ENCODE data around the gene ALKBH5. TPM values are rescaled to one million over a fixed set of nuclear protein-coding genes. Genes with fewer than 3 reads are reported as not detected.

The ALKBH5 gene
- total and polyA plus RNA-seq, 10 of the 15 experiments (the other 5 are each of a cell fraction or from before 2014, with no cell fraction given), result 13.7 to 99.9 (median 52.4) TPM

- BruUV-seq (replicated peaks), result no TSS peak
- DNase-seq (ENCODE audit: low read depth, low spot score) (no peak), ATAC-seq (no peak), FAIRE-seq (no peak)
- H3K9ac ChIP-seq (ENCODE audit: control insufficient read depth, insufficient read depth, low read length), result no peak overlapping the region
- no peak overlapping the region for H2AFZ ChIP-seq (ENCODE audit: control insufficient read depth, low read depth, low read length)
- ChIA-PET RAD21 (ENCODE audit: unreplicated experiment) (no interaction called here), CTCF (no interaction called here), POLR2A (no interaction called here), SMC1A (ENCODE audit: uncharacterized antibody, unreplicated experiment) (no interaction called here)
- intact Hi-C loops (cut with micrococcal nuclease; ENCODE audit: unreplicated experiment), result loop anchor here (5.0 kb wide), 1 partner anchor 46 kb away; the partner anchor contains the start of gene ALKBH5
- no peaks in the 10 kb centered on the region for H3K36me3 ChIP-seq (ENCODE audit: control insufficient read depth in 2 of 2, insufficient read depth in 2 of 2, low read length in 1 of 2)
- no peaks in the 10 kb centered on the region for H3K79me2 ChIP-seq (ENCODE audit: control insufficient read depth, insufficient read depth, low read length)
- no peak overlapping the region for H3K4me2 ChIP-seq (ENCODE audit: control insufficient read depth, insufficient read depth)
- H3K9me3 ChIP-seq (replicated peaks; ENCODE audit: control insufficient read depth, insufficient read depth, low read length), result no peaks in the 10 kb centered on the region
- no peaks in the 10 kb centered on the region for H3K4me1 ChIP-seq (ENCODE audit: control insufficient read depth, insufficient read depth, low read length)
- no peaks in the 10 kb centered on the region for H4K20me1 ChIP-seq (ENCODE audit: control insufficient read depth, insufficient read depth)
- WGBS (ENCODE audit: insufficient coverage, insufficient replicate concordance, low lambda C conversion rate, missing lambda C conversion rate), result 70% methylated on average over 10 of the region's 10 CpGs
- no peak overlapping the region for H3K4me3 ChIP-seq
- in situ Hi-C loops (cut with MboI), result no loop called here
- H3K27ac ChIP-seq (ENCODE audit: control insufficient read depth, insufficient read depth), result no peak overlapping the region
- TF ChIP-seq MYB (IDR thresholded peaks at IDR 0.05; ENCODE audit: borderline replicate concordance, low read depth, low read length) (no peak), PAX8 (IDR thresholded peaks at IDR 0.05) (no peak)
- TF ChIP-seq, protein P1, sequence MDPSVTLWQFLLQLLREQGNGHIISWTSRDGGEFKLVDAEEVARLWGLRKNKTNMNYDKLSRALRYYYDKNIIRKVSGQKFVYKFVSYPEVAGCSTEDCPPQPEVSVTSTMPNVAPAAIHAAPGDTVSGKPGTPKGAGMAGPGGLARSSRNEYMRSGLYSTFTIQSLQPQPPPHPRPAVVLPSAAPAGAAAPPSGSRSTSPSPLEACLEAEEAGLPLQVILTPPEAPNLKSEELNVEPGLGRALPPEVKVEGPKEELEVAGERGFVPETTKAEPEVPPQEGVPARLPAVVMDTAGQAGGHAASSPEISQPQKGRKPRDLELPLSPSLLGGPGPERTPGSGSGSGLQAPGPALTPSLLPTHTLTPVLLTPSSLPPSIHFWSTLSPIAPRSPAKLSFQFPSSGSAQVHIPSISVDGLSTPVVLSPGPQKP (IDR thresholded peaks at IDR 0.05; ENCODE audit: low read depth, low read length), result no peak
- no peaks in the 10 kb centered on the region for H3K27me3 ChIP-seq (replicated peaks in 1 of 2; ENCODE audit: control insufficient read depth in 2 of 2, insufficient read depth in 2 of 2, low read length in 1 of 2)
These were observed 44.6 kb downstream of the ALKBH5 start for GRCh38 chr17:18228176-18228682.

DNA sequence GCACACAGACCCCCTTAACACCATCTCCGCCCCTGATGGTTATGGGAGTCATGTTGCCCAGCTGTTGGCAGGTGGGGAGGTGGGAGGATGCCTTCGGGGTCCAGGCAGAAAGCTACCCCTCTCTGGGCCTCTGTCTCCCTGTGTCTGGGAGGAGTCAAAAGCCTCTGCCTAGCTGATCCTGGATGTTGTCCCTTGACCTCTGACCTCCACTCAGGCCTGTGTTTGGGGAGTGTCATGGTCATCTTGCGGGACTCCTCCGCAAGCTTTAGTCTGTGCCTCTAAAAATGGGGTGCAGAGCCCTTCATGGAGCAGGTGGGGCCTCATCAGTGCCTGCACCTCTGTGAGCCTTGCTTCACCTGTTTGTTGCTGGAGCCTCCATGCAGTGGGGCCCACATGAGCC is 45.6 kb downstream of the ALKBH5 start:
- POLR2A ChIA-PET, result no interaction called here
- no peak overlapping the region for H3K4me3 ChIP-seq
- RAD21 ChIA-PET (ENCODE audit: unreplicated experiment), result no interaction called here
- no peaks in the 10 kb centered on the region for H4K20me1 ChIP-seq (ENCODE audit: control insufficient read depth, insufficient read depth)
- no peak for DNase-seq (ENCODE audit: low read depth, low spot score)
- no peaks in the 10 kb centered on the region for H3K9me3 ChIP-seq (replicated peaks; ENCODE audit: control insufficient read depth, insufficient read depth, low read length)
- no peaks in the 10 kb centered on the region for H3K79me2 ChIP-seq (ENCODE audit: control insufficient read depth, insufficient read depth, low read length)
- no peak overlapping the region for H3K27ac ChIP-seq (ENCODE audit: control insufficient read depth, insufficient read depth)
- SMC1A ChIA-PET (ENCODE audit: uncharacterized antibody, unreplicated experiment), result no interaction called here
- H3K4me1 ChIP-seq (ENCODE audit: control insufficient read depth, insufficient read depth, low read length), result no peaks in the 10 kb centered on the region
- H3K9ac ChIP-seq (ENCODE audit: control insufficient read depth, insufficient read depth, low read length), result no peak overlapping the region
- no TSS peak for BruUV-seq (replicated peaks)
- WGBS (ENCODE audit: insufficient coverage, insufficient replicate concordance, low lambda C conversion rate, missing lambda C conversion rate), result 49% methylated on average over 4 of the region's 4 CpGs
- no peak overlapping the region for H3K4me2 ChIP-seq (ENCODE audit: control insufficient read depth, insufficient read depth)
- in situ Hi-C loops (cut with MboI) (no loop called here), intact Hi-C loops (cut with micrococcal nuclease; ENCODE audit: unreplicated experiment) (loop anchor here (5.0 kb wide), 1 partner anchor 47 kb away; the partner anchor contains the start of gene ALKBH5)
- TF ChIP-seq MTA3 (IDR thresholded peaks at IDR 0.05; ENCODE audit: borderline replicate concordance, low read length) (no peak), EZH2 (IDR thresholded peaks at IDR 0.05; ENCODE audit: borderline replicate concordance, control insufficient read depth, low read depth, low read length) (no peak), PML (IDR thresholded peaks at IDR 0.05; ENCODE audit: low read length) (no peak)
- no peak for FAIRE-seq
- H3K27me3 ChIP-seq (replicated peaks in 1 of 2; ENCODE audit: control insufficient read depth in 2 of 2, insufficient read depth in 2 of 2, low read length in 1 of 2), result no peaks in the 10 kb centered on the region
- no peak overlapping the region for H2AFZ ChIP-seq (ENCODE audit: control insufficient read depth, low read depth, low read length)
- CTCF ChIA-PET, result no interaction called here
- no peak for ATAC-seq
- H3K36me3 ChIP-seq (ENCODE audit: control insufficient read depth in 2 of 2, insufficient read depth in 2 of 2, low read length in 1 of 2), result no peaks in the 10 kb centered on the region

Measured in GM12878 (cell line).